Measurements from ENCODE around the gene ARMS2.

ARMS2 gene

GRCh38 chr10:122495406-122496340 lies 41.2 kb downstream of the ARMS2 start:
- no peak for DNase-seq

GRCh38 chr10:122497241-122497640 lies 42.8 kb downstream of the ARMS2 start:
- DNase-seq = no peak

GRCh38 chr10:122498521-122498920 lies 44.1 kb downstream of the ARMS2 start:
- DNase-seq = no peak

- no peak for DNase-seq
These were observed 44.6 kb downstream of the ARMS2 start for GRCh38 chr10:122499012-122499411.

GRCh38 chr10:122499491-122499941 lies 45.1 kb downstream of the ARMS2 start:
- DNase-seq = no peak

- DNase-seq = no peak
These were observed 45.7 kb downstream of the ARMS2 start for GRCh38 chr10:122500194-122500593.

- no peak for DNase-seq
These were observed 46.3 kb downstream of the ARMS2 start for GRCh38 chr10:122500726-122501125.

- no peak for DNase-seq
These were observed 48.6 kb downstream of the ARMS2 start for GRCh38 chr10:122503012-122503411.

- no peak for DNase-seq
These were observed 49.6 kb downstream of the ARMS2 start for GRCh38 chr10:122503886-122504609.

- peak; percentile 52 for DNase-seq
These were observed 50.1 kb downstream of the ARMS2 start for GRCh38 chr10:122504610-122504950.

GRCh38 chr10:122505011-122505410 lies 50.6 kb downstream of the ARMS2 start:
- no peak for DNase-seq

- no peak for DNase-seq
These were observed 51.6 kb downstream of the ARMS2 start for GRCh38 chr10:122505885-122506645.
